Vagina (tissue), 2 donors: ENCODE results near the gene CAPRIN2. TPM values are rescaled to one million over a fixed set of nuclear protein-coding genes. Genes with fewer than 3 reads are reported as not detected.

ENCODE experiments used
- DNase-seq, 2 donors: peaks; one replicate each; pipeline ENCODE4 v3.0.0-alpha.2; 2017; ENCODE audit errors: extremely low spot score in 2 of 2
- H3K27ac ChIP-seq: fragments of 200-600 bp; sonication (generic); one replicate; pipeline ENCODE4 v1.5.1; 2019
- H3K27me3 ChIP-seq: fragments of 200-600 bp; sonication (generic); one replicate; pipeline ENCODE4 v1.5.1; 2019
- H3K36me3 ChIP-seq, 2 donors: fragments of 200-600 bp; sonication (generic); one replicate each; pipeline ENCODE4 v1.5.1; 2017 to 2019
- H3K4me1 ChIP-seq: fragments of 200-600 bp; sonication (generic); one replicate; pipeline ENCODE4 v1.5.1; 2019
- H3K4me3 ChIP-seq, 2 donors: fragments of 200-600 bp; sonication (generic); 1 replicate in 1 of 2; 2 replicates in 1 of 2; pipeline ENCODE4 v1.5.1; 2016 to 2019
- H3K9me3 ChIP-seq: fragments of 200-600 bp; sonication (generic); one replicate; pipeline ENCODE4 v1.5.1; 2019
- CTCF ChIP-seq, 3 experiments: fragments of 450-650 bp in 2 of 3; fragments of 200-600 bp in 1 of 3; sonication (generic) in 1 of 3; IDR thresholded peaks; one replicate each; pipeline ENCODE4 v1.5.1; 2017 to 2019; ENCODE audit warnings: antibody characterized with exemption in 3 of 3, mild to moderate bottlenecking in 2 of 3, moderate library complexity in 2 of 3
- POLR2A ChIP-seq, 2 donors: fragments of 450-650 bp; IDR thresholded peaks; one replicate each; pipeline ENCODE4 v1.6.1; 2017; ENCODE audit warnings: antibody characterized with exemption in 2 of 2, mild to moderate bottlenecking in 2 of 2, moderate library complexity in 2 of 2
- POLR2AphosphoS5 ChIP-seq, 2 donors: sonication (generic); formaldehyde crosslinking; IDR thresholded peaks; one replicate each; pipeline ENCODE4 v1.9.0; 2017; ENCODE audit warnings: antibody characterized with exemption in 2 of 2, mild to moderate bottlenecking in 2 of 2, low read depth in 1 of 2; ENCODE audit not compliant: insufficient read depth in 1 of 2
- intact Hi-C: fragments of 100-400 bp; cut with DNase I; formaldehyde crosslinking; loops from one replicate; pipeline ENCODE4 v1.15.1; 2023
- total RNA-seq: library from RNA; depleted of rRNA; stranded (reverse); fragments of >200 nt; gene quantifications from one replicate; pipeline ENCODE4 v1.2.3, GENCODE V29; 2016

The CAPRIN2 gene
- total RNA-seq, 1 donor from 2014 or later = 41.3 TPM

GRCh38 chr12:30755395-30755762, 628 bp upstream of the CAPRIN2 start:
- Histone ChIP-seq H3K4me1 (peaks cover 13% of the 10 kb centered on the region), H3K27ac (peak overlapping the region; percentile 89), H3K4me3 (peak overlapping the region; percentile 70 to 88), H3K9me3 (no peaks in the 10 kb centered on the region), H3K27me3 (no peaks in the 10 kb centered on the region), H3K36me3 (no peaks in the 10 kb centered on the region)
- no peak for DNase-seq
- intact Hi-C loops = no loop called here
- no peak for TF ChIP-seq CTCF (IDR thresholded peaks at IDR 0.05)
- TF ChIP-seq POLR2AphosphoS5 (IDR thresholded peaks at IDR 0.05; ENCODE audit: insufficient read depth in 1 of 2, low read depth in 1 of 2) = no peak
- no peak for TF ChIP-seq POLR2A (IDR thresholded peaks at IDR 0.05)

GRCh38 chr12:30754383-30754749, 385 bp downstream of the CAPRIN2 start:
- no peak for TF ChIP-seq POLR2AphosphoS5 (IDR thresholded peaks at IDR 0.05; ENCODE audit: insufficient read depth in 1 of 2, low read depth in 1 of 2)
- no peak for TF ChIP-seq CTCF (IDR thresholded peaks at IDR 0.05)
- TF ChIP-seq POLR2A (IDR thresholded peaks at IDR 0.05) = no peak
- DNase-seq = no peak
- peaks cover 13% of the 10 kb centered on the region for H3K4me1 ChIP-seq
- no peaks in the 10 kb centered on the region for H3K36me3 ChIP-seq
- intact Hi-C loops = no loop called here
- H3K27ac ChIP-seq = peak overlapping the region; percentile 83
- H3K9me3 ChIP-seq = no peaks in the 10 kb centered on the region
- H3K4me3 ChIP-seq = peak overlapping the region; percentile 70 to 88
- H3K27me3 ChIP-seq = no peaks in the 10 kb centered on the region

GRCh38 chr12:30753751-30754382, 884 bp downstream of the CAPRIN2 start:
- H3K4me3 ChIP-seq = peak overlapping the region; percentile 70 to 88
- no peaks in the 10 kb centered on the region for H3K27me3 ChIP-seq
- H3K36me3 ChIP-seq = no peaks in the 10 kb centered on the region
- no peaks in the 10 kb centered on the region for H3K9me3 ChIP-seq
- peak in 1 of 2 donors; percentile 88 for DNase-seq
- intact Hi-C loops = no loop called here
- peak overlapping the region; percentile 83 for H3K27ac ChIP-seq
- no peak for TF ChIP-seq POLR2AphosphoS5 (IDR thresholded peaks at IDR 0.05; ENCODE audit: insufficient read depth in 1 of 2, low read depth in 1 of 2)
- no peak for TF ChIP-seq POLR2A (IDR thresholded peaks at IDR 0.05)
- TF ChIP-seq CTCF (IDR thresholded peaks at IDR 0.05) = no peak
- H3K4me1 ChIP-seq = peaks cover 13% of the 10 kb centered on the region

GRCh38 chr12:30753233-30753632, 1.5 kb downstream of the CAPRIN2 start:
- Histone ChIP-seq H3K9me3 (no peaks in the 10 kb centered on the region), H3K4me1 (peaks cover 13% of the 10 kb centered on the region), H3K27ac (no peak overlapping the region), H3K27me3 (no peaks in the 10 kb centered on the region), H3K36me3 (no peaks in the 10 kb centered on the region), H3K4me3 (no peak overlapping the region)
- TF ChIP-seq POLR2A (IDR thresholded peaks at IDR 0.05) = no peak
- DNase-seq = no peak
- intact Hi-C loops = no loop called here

- H3K4me1 ChIP-seq = peaks cover 13% of the 10 kb centered on the region
- H3K27me3 ChIP-seq = no peaks in the 10 kb centered on the region
- no peak for DNase-seq
- H3K36me3 ChIP-seq = no peaks in the 10 kb centered on the region
- H3K27ac ChIP-seq = no peak overlapping the region
- H3K4me3 ChIP-seq = no peak overlapping the region
- intact Hi-C loops = no loop called here
- H3K9me3 ChIP-seq = no peaks in the 10 kb centered on the region
- no peak for TF ChIP-seq CTCF (IDR thresholded peaks at IDR 0.05)
Observed at GRCh38 chr12:30752255-30752654, 2.5 kb downstream of the CAPRIN2 start.
